ENCODE data around the gene SPEM3. TPM values are rescaled to one million over a fixed set of nuclear protein-coding genes. Genes with fewer than 3 reads are reported as not detected.
A peak's percentile ranks its signal among the peaks of the same experiment; 100 is the strongest.
"Not testable (repeated sequence)": the region's sequence is repeated elsewhere in the genome, so short reads cannot be mapped to it uniquely, and the experiment has no call there.

SPEM3 gene
- total and polyA plus RNA-seq, 8 donors = not detected

DNA sequence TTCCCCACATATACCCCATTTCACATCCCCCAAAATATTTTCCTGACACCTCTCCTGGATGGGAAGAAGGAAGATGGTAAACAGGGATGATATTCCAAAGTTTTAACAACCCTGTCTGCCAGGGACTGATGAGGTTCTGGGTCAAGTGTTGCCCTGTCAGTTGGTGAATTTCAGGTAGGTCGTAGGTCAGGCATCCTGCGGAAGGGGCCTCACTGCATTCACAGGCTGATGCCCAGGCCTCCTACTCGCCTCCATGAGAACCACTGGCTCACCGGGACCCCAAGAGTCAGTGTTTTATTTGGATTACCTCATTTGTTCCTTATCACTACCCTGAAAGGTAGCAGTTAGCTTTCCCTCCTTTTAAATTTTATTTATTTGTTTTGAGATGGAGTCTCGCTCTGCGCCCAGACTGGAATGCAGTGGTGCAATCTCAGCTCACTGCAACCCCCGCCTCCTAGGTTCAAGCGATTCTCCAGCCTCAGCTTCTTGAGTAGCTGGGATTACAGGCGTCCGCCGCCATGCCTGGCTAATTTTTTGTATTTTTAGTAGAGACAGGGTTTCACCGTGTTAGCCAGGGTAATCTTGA, 40.2 kb downstream of the SPEM3 start:
- peaks cover 0 to 17% of the 10 kb centered on the region in 2 donors for H3K36me3 ChIP-seq
- no peak for DNase-seq
- no peak overlapping the region for H3K4me3 ChIP-seq
- intact Hi-C loops (cut with DNase I) = no loop called here
- H3K9me3 ChIP-seq = no peaks in the 10 kb centered on the region
- no peak for TF ChIP-seq CTCF (IDR thresholded peaks at IDR 0.05)
- no peak overlapping the region for H3K27ac ChIP-seq
- peaks cover 8 to 38% of the 10 kb centered on the region in 2 donors for H3K4me1 ChIP-seq
- no peak for ATAC-seq
- H3K27me3 ChIP-seq = no peaks in the 10 kb centered on the region

DNA sequence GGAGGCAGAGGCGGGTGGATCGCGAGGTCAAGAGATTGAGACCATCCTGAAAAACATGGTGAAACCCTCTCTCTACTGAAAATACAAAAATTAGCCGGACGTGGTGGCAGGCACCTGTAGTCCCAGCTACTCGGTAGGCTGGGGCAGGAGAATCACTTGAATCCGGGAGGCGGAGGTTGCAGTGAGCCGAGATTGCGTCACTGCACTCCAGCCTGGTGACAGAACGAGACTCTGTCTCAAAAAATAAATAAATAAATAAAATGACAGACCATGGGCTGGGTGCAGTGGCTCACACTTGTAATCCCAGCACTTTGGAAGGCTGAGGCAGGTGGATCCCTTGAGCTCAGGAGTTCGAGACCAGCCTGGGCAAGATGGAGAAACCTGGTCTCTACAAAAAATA, 41.2 kb downstream of the SPEM3 start:
- intact Hi-C loops (cut with DNase I); H3K4me3 ChIP-seq; H3K27ac ChIP-seq; DNase-seq; H3K27me3 ChIP-seq; H3K9me3 ChIP-seq; ATAC-seq: not testable (repeated sequence)
- Histone ChIP-seq H3K36me3 (peaks cover 0 to 13% of the 10 kb centered on the region in 2 donors), H3K4me1 (peaks cover 8 to 47% of the 10 kb centered on the region in 2 donors)

- ATAC-seq; H3K9me3 ChIP-seq; H3K4me3 ChIP-seq; H3K27me3 ChIP-seq; intact Hi-C loops (cut with DNase I); DNase-seq; H3K27ac ChIP-seq; H3K36me3 ChIP-seq: not testable (repeated sequence)
- peaks cover 14 to 54% of the 10 kb centered on the region in 2 donors for H3K4me1 ChIP-seq
Observed at GRCh38 chr17:7470457-7470973, 41.9 kb downstream of the SPEM3 start.

DNA sequence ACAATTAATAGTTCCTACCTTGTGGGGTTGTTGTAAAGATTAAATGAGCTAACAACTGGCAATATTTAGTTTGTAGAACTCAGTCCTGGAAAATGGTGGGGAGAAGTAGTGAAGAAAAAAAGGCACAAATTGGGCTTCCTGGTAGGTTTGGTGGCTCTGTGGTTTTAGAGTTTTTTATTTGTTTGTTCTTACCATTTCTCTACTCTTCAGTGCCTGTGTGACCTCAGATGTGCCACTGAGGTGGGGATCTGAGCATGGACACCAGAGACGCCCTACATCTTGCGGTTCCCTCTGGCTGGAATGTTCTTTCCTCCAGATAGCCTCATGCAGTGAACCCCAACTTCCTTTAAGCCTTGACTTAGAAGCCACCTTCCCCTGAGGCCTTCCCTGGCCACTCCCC, 43.1 kb downstream of the SPEM3 start:
- H3K36me3 ChIP-seq = no peaks in the 10 kb centered on the region
- no peaks in the 10 kb centered on the region for H3K27me3 ChIP-seq
- DNase-seq = no peak
- intact Hi-C loops (cut with DNase I) = no loop called here
- no peak overlapping the region for H3K4me3 ChIP-seq
- H3K27ac ChIP-seq = no peak overlapping the region
- peaks cover 25 to 54% of the 10 kb centered on the region in 2 donors for H3K4me1 ChIP-seq
- TF ChIP-seq CTCF (IDR thresholded peaks at IDR 0.05) = no peak
- H3K9me3 ChIP-seq = no peaks in the 10 kb centered on the region
- no peak for ATAC-seq

- H3K27me3 ChIP-seq; H3K4me3 ChIP-seq; H3K9me3 ChIP-seq; ATAC-seq; H3K27ac ChIP-seq; intact Hi-C loops (cut with DNase I); H3K36me3 ChIP-seq: not testable (repeated sequence)
- peak in 1 of 4 donors; percentile 59 for DNase-seq
- peaks cover 28 to 59% of the 10 kb centered on the region in 2 donors for H3K4me1 ChIP-seq
Observed at GRCh38 chr17:7474767-7475166, 46.1 kb downstream of the SPEM3 start.

DNA sequence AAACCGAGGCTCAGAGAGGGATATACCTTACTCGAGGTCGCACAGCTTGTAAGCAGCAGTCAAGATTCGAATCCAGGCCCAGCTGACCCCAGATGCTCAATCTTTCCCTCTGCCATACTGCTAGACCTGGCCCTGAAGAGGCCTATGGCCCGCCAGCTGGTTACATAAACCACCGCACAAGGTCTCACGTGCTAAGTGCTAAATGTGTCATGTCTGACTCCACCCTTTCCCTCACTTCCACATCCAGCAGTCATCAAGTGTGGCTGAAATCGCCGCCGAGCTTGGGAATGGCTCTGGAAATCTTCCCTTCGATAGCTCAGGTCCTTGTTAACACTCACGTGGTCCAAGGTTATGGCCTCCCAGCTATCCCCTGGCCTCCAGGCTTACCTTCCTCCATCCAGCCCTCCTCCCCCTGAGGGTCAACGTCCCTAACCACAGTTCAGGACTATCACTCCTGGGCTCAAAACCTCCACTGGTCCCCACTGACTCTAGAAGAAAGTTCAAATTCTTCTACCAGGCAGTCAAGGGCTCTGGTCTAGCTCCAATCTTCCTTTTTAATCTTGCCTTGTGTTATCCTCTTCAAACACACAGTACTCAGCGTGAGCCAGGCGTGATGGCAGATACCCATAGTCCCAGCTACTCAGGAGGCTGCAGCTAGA, 47.2 kb downstream of the SPEM3 start:
- DNase-seq = peak in 1 of 4 donors; percentile 77
- Histone ChIP-seq H3K27ac (peak overlapping the region; percentile 53 to 93), H3K36me3 (no peaks in the 10 kb centered on the region), H3K4me3 (no peak overlapping the region), H3K27me3 (no peaks in the 10 kb centered on the region), H3K9me3 (no peaks in the 10 kb centered on the region), H3K4me1 (peaks cover 32 to 63% of the 10 kb centered on the region in 2 donors)
- intact Hi-C loops (cut with DNase I) = no loop called here
- TF ChIP-seq CTCF (IDR thresholded peaks at IDR 0.05) = no peak
- peak; percentile 28 for ATAC-seq

Data from left lung (tissue), 10 donors.